Measurements from ENCODE around the gene FGD6.
A peak's percentile ranks its signal among the peaks of the same experiment; 100 is the strongest.

The FGD6 gene

GRCh38 chr12:95207407-95207806, 9.9 kb downstream of the FGD6 start:
- no peak overlapping the region for H3K27ac ChIP-seq (ENCODE audit: low read depth in 2 of 2, low read length in 2 of 2)

GRCh38 chr12:95206916-95207315, 10.4 kb downstream of the FGD6 start:
- Histone ChIP-seq H3K4me3 (ENCODE audit: low read length in 2 of 2) (no peak overlapping the region), H3K9ac (ENCODE audit: low read depth in 1 of 2, low read length in 2 of 2) (no peak overlapping the region), H3K27ac (ENCODE audit: low read depth in 2 of 2, low read length in 2 of 2) (no peak overlapping the region), H3K4me1 (ENCODE audit: control insufficient read depth in 2 of 2, insufficient read depth in 2 of 2, low read length in 2 of 2) (peaks cover 8% of the 10 kb centered on the region in 2 donors), H3K27me3 (ENCODE audit: control insufficient read depth in 2 of 2, insufficient read depth in 2 of 2, low read length in 2 of 2) (no peaks in the 10 kb centered on the region), H3K36me3 (ENCODE audit: control insufficient read depth in 2 of 2, insufficient read depth in 2 of 2, low read length in 2 of 2) (no peaks in the 10 kb centered on the region), H3K9me3 (ENCODE audit: control insufficient read depth in 2 of 2, low read length in 2 of 2) (no peaks in the 10 kb centered on the region)

More at GRCh38 chr12:95207407-95207806, 9.9 kb downstream of the FGD6 start:
- Histone ChIP-seq H3K4me1 (ENCODE audit: control insufficient read depth in 2 of 2, insufficient read depth in 2 of 2, low read length in 2 of 2) (peaks cover 8% of the 10 kb centered on the region in 2 donors), H3K4me3 (ENCODE audit: low read length in 2 of 2) (no peak overlapping the region), H3K36me3 (ENCODE audit: control insufficient read depth in 2 of 2, insufficient read depth in 2 of 2, low read length in 2 of 2) (no peaks in the 10 kb centered on the region), H3K9ac (ENCODE audit: low read depth in 1 of 2, low read length in 2 of 2) (no peak overlapping the region), H3K27me3 (ENCODE audit: control insufficient read depth in 2 of 2, insufficient read depth in 2 of 2, low read length in 2 of 2) (no peaks in the 10 kb centered on the region), H3K9me3 (ENCODE audit: control insufficient read depth in 2 of 2, low read length in 2 of 2) (no peaks in the 10 kb centered on the region)

GRCh38 chr12:95205685-95206084, 11.6 kb downstream of the FGD6 start:
- Histone ChIP-seq H3K4me3 (ENCODE audit: low read length in 2 of 2) (no peak overlapping the region), H3K27me3 (ENCODE audit: control insufficient read depth in 2 of 2, insufficient read depth in 2 of 2, low read length in 2 of 2) (no peaks in the 10 kb centered on the region), H3K36me3 (ENCODE audit: control insufficient read depth in 2 of 2, insufficient read depth in 2 of 2, low read length in 2 of 2) (no peaks in the 10 kb centered on the region), H3K9me3 (ENCODE audit: control insufficient read depth in 2 of 2, low read length in 2 of 2) (no peaks in the 10 kb centered on the region), H3K9ac (ENCODE audit: low read depth in 1 of 2, low read length in 2 of 2) (no peak overlapping the region), H3K27ac (ENCODE audit: low read depth in 2 of 2, low read length in 2 of 2) (peak overlapping the region; percentile 25 to 45), H3K4me1 (ENCODE audit: control insufficient read depth in 2 of 2, insufficient read depth in 2 of 2, low read length in 2 of 2) (peaks cover 12 to 16% of the 10 kb centered on the region in 2 donors)

- no peaks in the 10 kb centered on the region for H3K27me3 ChIP-seq (ENCODE audit: control insufficient read depth in 2 of 2, insufficient read depth in 2 of 2, low read length in 2 of 2)
- no peak overlapping the region for H3K9ac ChIP-seq (ENCODE audit: low read depth in 1 of 2, low read length in 2 of 2)
- H3K4me1 ChIP-seq (ENCODE audit: control insufficient read depth in 2 of 2, insufficient read depth in 2 of 2, low read length in 2 of 2) = peaks cover 12 to 20% of the 10 kb centered on the region in 2 donors
- H3K36me3 ChIP-seq (ENCODE audit: control insufficient read depth in 2 of 2, insufficient read depth in 2 of 2, low read length in 2 of 2) = no peaks in the 10 kb centered on the region
- peak overlapping the region; percentile 25 to 41 for H3K27ac ChIP-seq (ENCODE audit: low read depth in 2 of 2, low read length in 2 of 2)
- no peak overlapping the region for H3K4me3 ChIP-seq (ENCODE audit: low read length in 2 of 2)
- H3K9me3 ChIP-seq (ENCODE audit: control insufficient read depth in 2 of 2, low read length in 2 of 2) = no peaks in the 10 kb centered on the region
These were observed 12.1 kb downstream of the FGD6 start for GRCh38 chr12:95205016-95205624.

GRCh38 chr12:95204141-95204866, 13.0 kb downstream of the FGD6 start:
- Histone ChIP-seq H3K4me1 (ENCODE audit: control insufficient read depth in 2 of 2, insufficient read depth in 2 of 2, low read length in 2 of 2) (peaks cover 12 to 21% of the 10 kb centered on the region in 2 donors), H3K27ac (ENCODE audit: low read depth in 2 of 2, low read length in 2 of 2) (peak overlapping the region; percentile 25 to 41)

GRCh38 chr12:95203487-95204030, 13.7 kb downstream of the FGD6 start:
- H3K4me3 ChIP-seq (ENCODE audit: low read length in 2 of 2) = no peak overlapping the region
- no peaks in the 10 kb centered on the region for H3K27me3 ChIP-seq (ENCODE audit: control insufficient read depth in 2 of 2, insufficient read depth in 2 of 2, low read length in 2 of 2)
- peaks cover 12 to 21% of the 10 kb centered on the region in 2 donors for H3K4me1 ChIP-seq (ENCODE audit: control insufficient read depth in 2 of 2, insufficient read depth in 2 of 2, low read length in 2 of 2)
- H3K27ac ChIP-seq (ENCODE audit: low read depth in 2 of 2, low read length in 2 of 2) = no peak overlapping the region
- H3K9ac ChIP-seq (ENCODE audit: low read depth in 1 of 2, low read length in 2 of 2) = no peak overlapping the region
- H3K9me3 ChIP-seq (ENCODE audit: control insufficient read depth in 2 of 2, low read length in 2 of 2) = no peaks in the 10 kb centered on the region
- no peaks in the 10 kb centered on the region for H3K36me3 ChIP-seq (ENCODE audit: control insufficient read depth in 2 of 2, insufficient read depth in 2 of 2, low read length in 2 of 2)

More at GRCh38 chr12:95204141-95204866, 13.0 kb downstream of the FGD6 start:
- H3K27me3 ChIP-seq (ENCODE audit: control insufficient read depth in 2 of 2, insufficient read depth in 2 of 2, low read length in 2 of 2) = no peaks in the 10 kb centered on the region
- H3K9ac ChIP-seq (ENCODE audit: low read depth in 1 of 2, low read length in 2 of 2) = no peak overlapping the region
- H3K36me3 ChIP-seq (ENCODE audit: control insufficient read depth in 2 of 2, insufficient read depth in 2 of 2, low read length in 2 of 2) = no peaks in the 10 kb centered on the region
- no peaks in the 10 kb centered on the region for H3K9me3 ChIP-seq (ENCODE audit: control insufficient read depth in 2 of 2, low read length in 2 of 2)
- H3K4me3 ChIP-seq (ENCODE audit: low read length in 2 of 2) = no peak overlapping the region

- Histone ChIP-seq H3K4me1 (ENCODE audit: control insufficient read depth in 2 of 2, insufficient read depth in 2 of 2, low read length in 2 of 2) (peaks cover 12 to 21% of the 10 kb centered on the region in 2 donors), H3K9ac (ENCODE audit: low read depth in 1 of 2, low read length in 2 of 2) (no peak overlapping the region), H3K9me3 (ENCODE audit: control insufficient read depth in 2 of 2, low read length in 2 of 2) (no peaks in the 10 kb centered on the region), H3K36me3 (ENCODE audit: control insufficient read depth in 2 of 2, insufficient read depth in 2 of 2, low read length in 2 of 2) (no peaks in the 10 kb centered on the region), H3K27ac (ENCODE audit: low read depth in 2 of 2, low read length in 2 of 2) (no peak overlapping the region), H3K4me3 (ENCODE audit: low read length in 2 of 2) (no peak overlapping the region), H3K27me3 (ENCODE audit: control insufficient read depth in 2 of 2, insufficient read depth in 2 of 2, low read length in 2 of 2) (no peaks in the 10 kb centered on the region)
These were observed 14.4 kb downstream of the FGD6 start for GRCh38 chr12:95202691-95203486.

GRCh38 chr12:95201056-95201670, 16.1 kb downstream of the FGD6 start:
- Histone ChIP-seq H3K4me1 (ENCODE audit: control insufficient read depth in 2 of 2, insufficient read depth in 2 of 2, low read length in 2 of 2) (peaks cover 12 to 21% of the 10 kb centered on the region in 2 donors), H3K4me3 (ENCODE audit: low read length in 2 of 2) (peak overlapping the region in 1 of 2 donors; percentile 56), H3K9me3 (ENCODE audit: control insufficient read depth in 2 of 2, low read length in 2 of 2) (no peaks in the 10 kb centered on the region), H3K27ac (ENCODE audit: low read depth in 2 of 2, low read length in 2 of 2) (peak overlapping the region; percentile 66 to 83), H3K9ac (ENCODE audit: low read depth in 1 of 2, low read length in 2 of 2) (no peak overlapping the region), H3K36me3 (ENCODE audit: control insufficient read depth in 2 of 2, insufficient read depth in 2 of 2, low read length in 2 of 2) (no peaks in the 10 kb centered on the region), H3K27me3 (ENCODE audit: control insufficient read depth in 2 of 2, insufficient read depth in 2 of 2, low read length in 2 of 2) (no peaks in the 10 kb centered on the region)

- H3K36me3 ChIP-seq (ENCODE audit: control insufficient read depth in 2 of 2, insufficient read depth in 2 of 2, low read length in 2 of 2) = no peaks in the 10 kb centered on the region
- peaks cover 12 to 21% of the 10 kb centered on the region in 2 donors for H3K4me1 ChIP-seq (ENCODE audit: control insufficient read depth in 2 of 2, insufficient read depth in 2 of 2, low read length in 2 of 2)
- H3K9ac ChIP-seq (ENCODE audit: low read depth in 1 of 2, low read length in 2 of 2) = peak overlapping the region in 1 of 2 donors; percentile 43
- no peaks in the 10 kb centered on the region for H3K27me3 ChIP-seq (ENCODE audit: control insufficient read depth in 2 of 2, insufficient read depth in 2 of 2, low read length in 2 of 2)
- peak overlapping the region; percentile 66 to 83 for H3K27ac ChIP-seq (ENCODE audit: low read depth in 2 of 2, low read length in 2 of 2)
- peak overlapping the region; percentile 47 to 56 for H3K4me3 ChIP-seq (ENCODE audit: low read length in 2 of 2)
- H3K9me3 ChIP-seq (ENCODE audit: control insufficient read depth in 2 of 2, low read length in 2 of 2) = no peaks in the 10 kb centered on the region
These were observed 17.0 kb downstream of the FGD6 start for GRCh38 chr12:95200128-95200894.
